Measurements from ENCODE around the gene MRPS18A. TPM values are rescaled to one million over a fixed set of nuclear protein-coding genes. Genes with fewer than 3 reads are reported as not detected.
A peak's percentile ranks its signal among the peaks of the same experiment; 100 is the strongest.

The MRPS18A gene
- total and polyA plus RNA-seq, 4 donors: 36.4 to 48.4 (median 38.5) TPM

DNA sequence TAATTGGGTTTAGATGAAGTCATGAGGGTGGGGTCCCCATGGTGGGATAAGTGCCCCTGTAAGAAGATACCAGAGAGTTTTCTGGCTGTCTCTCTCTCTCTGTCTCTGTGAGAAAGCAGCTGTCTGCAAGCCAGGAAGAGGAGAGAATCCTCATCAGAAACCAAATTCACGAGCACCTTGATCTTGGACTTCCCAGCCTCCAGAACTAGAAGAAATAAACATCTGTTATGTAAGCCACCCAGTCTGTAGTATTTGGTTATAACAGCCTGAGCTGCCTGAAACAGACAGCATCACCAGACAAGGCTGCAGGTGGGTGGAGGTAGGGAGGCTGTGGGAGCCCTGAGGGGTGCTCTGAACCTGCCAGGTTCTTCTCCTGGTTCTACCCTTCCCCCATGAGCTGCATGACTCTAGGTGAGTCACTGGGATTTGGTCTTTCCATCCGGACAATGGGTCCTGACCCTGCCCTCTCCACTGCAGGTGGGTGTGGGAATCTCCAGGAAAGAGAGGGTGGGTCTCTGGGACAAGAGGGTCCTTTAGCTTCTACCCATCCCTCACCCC, 48.1 kb upstream of the MRPS18A start:
- no peak overlapping the region for H3K27ac ChIP-seq (ENCODE audit: low read depth in 1 of 2, low read length in 1 of 2)
- H3K9ac ChIP-seq (ENCODE audit: insufficient read depth in 1 of 2, low read length in 2 of 2): no peak overlapping the region
- H3K4me1 ChIP-seq (ENCODE audit: control insufficient read depth in 5 of 5, insufficient read depth in 5 of 5, low read length in 5 of 5): peaks cover 0 to 20% (median 4%) of the 10 kb centered on the region in 5 donors
- H3K4me3 ChIP-seq: no peak overlapping the region
- WGBS, 2 donors: 92 to 95% methylated on average over 2 of the region's 2 CpGs
- TF ChIP-seq, protein P1, sequence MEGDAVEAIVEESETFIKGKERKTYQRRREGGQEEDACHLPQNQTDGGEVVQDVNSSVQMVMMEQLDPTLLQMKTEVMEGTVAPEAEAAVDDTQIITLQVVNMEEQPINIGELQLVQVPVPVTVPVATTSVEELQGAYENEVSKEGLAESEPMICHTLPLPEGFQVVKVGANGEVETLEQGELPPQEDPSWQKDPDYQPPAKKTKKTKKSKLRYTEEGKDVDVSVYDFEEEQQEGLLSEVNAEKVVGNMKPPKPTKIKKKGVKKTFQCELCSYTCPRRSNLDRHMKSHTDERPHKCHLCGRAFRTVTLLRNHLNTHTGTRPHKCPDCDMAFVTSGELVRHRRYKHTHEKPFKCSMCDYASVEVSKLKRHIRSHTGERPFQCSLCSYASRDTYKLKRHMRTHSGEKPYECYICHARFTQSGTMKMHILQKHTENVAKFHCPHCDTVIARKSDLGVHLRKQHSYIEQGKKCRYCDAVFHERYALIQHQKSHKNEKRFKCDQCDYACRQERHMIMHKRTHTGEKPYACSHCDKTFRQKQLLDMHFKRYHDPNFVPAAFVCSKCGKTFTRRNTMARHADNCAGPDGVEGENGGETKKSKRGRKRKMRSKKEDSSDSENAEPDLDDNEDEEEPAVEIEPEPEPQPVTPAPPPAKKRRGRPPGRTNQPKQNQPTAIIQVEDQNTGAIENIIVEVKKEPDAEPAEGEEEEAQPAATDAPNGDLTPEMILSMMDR (IDR thresholded peaks at IDR 0.05; ENCODE audit: control extremely low read depth, extremely low read depth): no peak
- no peaks in the 10 kb centered on the region for H3K36me3 ChIP-seq (ENCODE audit: control insufficient read depth in 4 of 4, insufficient read depth in 4 of 4, low read length in 4 of 4)
- ATAC-seq (ENCODE audit: insufficient read depth, low FRiP score) (no peak), DNase-seq (no peak)
- no peaks in the 10 kb centered on the region for H3K27me3 ChIP-seq (ENCODE audit: control insufficient read depth in 3 of 3, insufficient read depth in 3 of 3, low read length in 2 of 3)
- peaks cover 0 to 2% (median 0%) of the 10 kb centered on the region in 4 donors for H3K9me3 ChIP-seq (ENCODE audit: control insufficient read depth in 4 of 4, insufficient read depth in 3 of 4, low read length in 3 of 4)

DNA sequence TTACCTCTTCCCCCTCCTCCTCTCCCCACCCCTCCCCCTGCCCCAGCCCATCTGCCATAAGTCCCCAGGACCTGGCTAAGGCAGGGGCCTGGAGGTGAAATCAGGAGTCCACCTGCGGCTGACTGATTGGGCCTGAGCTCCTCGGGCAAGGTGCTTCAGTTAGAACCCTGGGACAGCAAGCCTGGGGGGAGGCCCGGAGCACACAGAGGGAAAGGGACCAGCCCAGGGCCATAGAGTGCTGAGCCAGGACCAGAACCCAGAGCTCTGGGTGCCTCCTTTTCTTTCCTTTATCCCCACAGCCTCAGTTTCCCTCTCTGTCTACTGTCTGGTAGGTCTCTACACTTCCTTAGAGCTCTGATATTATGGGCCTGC, 46.7 kb upstream of the MRPS18A start:
- H3K4me1 ChIP-seq (ENCODE audit: control insufficient read depth in 5 of 5, insufficient read depth in 5 of 5, low read length in 5 of 5): peaks cover 0 to 16% (median 0%) of the 10 kb centered on the region in 5 donors
- no peak overlapping the region for H3K27ac ChIP-seq (ENCODE audit: low read depth in 1 of 2, low read length in 1 of 2)
- TF ChIP-seq, protein P1 (IDR thresholded peaks at IDR 0.05; ENCODE audit: control extremely low read depth, extremely low read depth): no peak
- no peak overlapping the region for H3K9ac ChIP-seq (ENCODE audit: insufficient read depth in 1 of 2, low read length in 2 of 2)
- H3K27me3 ChIP-seq (ENCODE audit: control insufficient read depth in 3 of 3, insufficient read depth in 3 of 3, low read length in 2 of 3): no peaks in the 10 kb centered on the region
- ATAC-seq (ENCODE audit: insufficient read depth, low FRiP score) (no peak), DNase-seq (no peak)
- peaks cover 0 to 2% (median 0%) of the 10 kb centered on the region in 4 donors for H3K9me3 ChIP-seq (ENCODE audit: control insufficient read depth in 4 of 4, insufficient read depth in 3 of 4, low read length in 3 of 4)
- no peak overlapping the region for H3K4me3 ChIP-seq
- H3K36me3 ChIP-seq (ENCODE audit: control insufficient read depth in 4 of 4, insufficient read depth in 4 of 4, low read length in 4 of 4): no peaks in the 10 kb centered on the region
- 50 to 83% methylated on average over 3 of the region's 3 CpGs for WGBS, 2 donors

DNA sequence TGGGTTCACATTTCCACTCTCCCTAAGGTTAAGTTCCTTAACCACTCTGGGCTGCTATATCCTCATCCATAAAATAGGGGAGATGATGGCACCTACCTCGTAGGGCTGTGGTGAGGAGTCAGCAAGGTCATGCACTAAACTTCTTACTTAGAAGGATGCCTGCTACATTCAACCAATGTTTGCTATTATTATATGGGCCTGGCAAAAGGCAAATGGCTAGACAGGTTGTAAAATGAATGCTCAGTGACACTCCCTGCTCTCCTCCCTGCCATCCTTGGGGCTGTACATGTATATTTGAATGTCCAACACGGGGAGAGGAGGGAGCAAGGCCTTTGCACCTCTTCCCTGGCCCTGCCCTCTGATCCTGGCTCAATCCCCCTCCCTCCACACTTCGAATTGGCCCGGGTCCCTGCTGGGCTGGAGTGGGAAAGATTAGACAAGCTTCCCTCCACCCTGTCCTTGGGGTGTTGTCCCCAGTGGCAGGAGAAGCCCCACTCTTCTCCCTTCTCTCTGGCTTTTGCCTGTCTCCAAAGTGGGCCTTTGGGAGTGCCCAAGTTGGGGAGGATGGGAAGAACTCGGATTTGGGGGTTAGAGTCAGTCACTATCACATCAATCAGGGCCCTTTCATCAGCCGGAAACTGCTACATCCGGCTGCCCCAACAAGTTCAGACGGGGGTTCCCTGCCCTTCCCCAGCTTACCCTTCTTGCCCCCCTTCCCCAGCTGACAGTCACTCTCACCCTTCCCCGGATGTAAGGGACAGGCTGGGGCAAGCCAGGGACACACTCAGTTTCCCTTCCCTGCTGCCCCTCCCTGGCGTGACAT, 46.1 kb upstream of the MRPS18A start:
- no peaks in the 10 kb centered on the region for H3K36me3 ChIP-seq (ENCODE audit: control insufficient read depth in 4 of 4, insufficient read depth in 4 of 4, low read length in 4 of 4)
- H3K9ac ChIP-seq (ENCODE audit: insufficient read depth in 1 of 2, low read length in 2 of 2): no peak overlapping the region
- H3K4me3 ChIP-seq: no peak overlapping the region
- H3K27me3 ChIP-seq (ENCODE audit: control insufficient read depth in 3 of 3, insufficient read depth in 3 of 3, low read length in 2 of 3): no peaks in the 10 kb centered on the region
- peaks cover 0 to 2% (median 0%) of the 10 kb centered on the region in 4 donors for H3K9me3 ChIP-seq (ENCODE audit: control insufficient read depth in 4 of 4, insufficient read depth in 3 of 4, low read length in 3 of 4)
- no peak overlapping the region for H3K27ac ChIP-seq (ENCODE audit: low read depth in 1 of 2, low read length in 1 of 2)
- DNase-seq (peak in 1 of 3 donors; percentile 13), ATAC-seq (ENCODE audit: insufficient read depth, low FRiP score) (no peak)
- peaks cover 0 to 16% (median 0%) of the 10 kb centered on the region in 5 donors for H3K4me1 ChIP-seq (ENCODE audit: control insufficient read depth in 5 of 5, insufficient read depth in 5 of 5, low read length in 5 of 5)
- WGBS, 2 donors: 39 to 53% methylated on average over 10 of the region's 10 CpGs
- TF ChIP-seq, protein P1 (IDR thresholded peaks at IDR 0.05; ENCODE audit: control extremely low read depth, extremely low read depth): no peak
